Neural progenitor cell (in vitro differentiated cells): ENCODE results near the gene SLIT1. TPM values are rescaled to one million over a fixed set of nuclear protein-coding genes. Genes with fewer than 3 reads are reported as not detected.
A peak's percentile ranks its signal among the peaks of the same experiment; 100 is the strongest.

Experiments used
- DNase-seq: peaks from one replicate; pipeline ENCODE4 v3.0.0-alpha.2; 2016; ENCODE audit warnings: low spot score
- H2AFZ ChIP-seq: fragments of 200-600 bp; sonication (generic); replicated peaks from 2 replicates; pipeline ENCODE4 v1.6.1; 2016; ENCODE audit warnings: antibody characterized with exemption
- H3F3A ChIP-seq: fragments of 200-600 bp; sonication (generic); 2 replicates; pipeline ENCODE4 v1.6.1; 2016; ENCODE audit warnings: antibody characterized with exemption, low read depth
- H3K27ac ChIP-seq: fragments of 200-600 bp; sonication (generic); 2 replicates; pipeline ENCODE4 v1.5.1; 2016; ENCODE audit warnings: mild to moderate bottlenecking
- H3K27me3 ChIP-seq: fragments of 200-600 bp; sonication (generic); 2 replicates; pipeline ENCODE4 v1.6.1; 2016; ENCODE audit warnings: mild to moderate bottlenecking, moderate library complexity
- H3K36me3 ChIP-seq: fragments of 200-600 bp; sonication (generic); 2 replicates; pipeline ENCODE4 v1.5.1; 2016
- H3K4me1 ChIP-seq: fragments of 200-600 bp; sonication (generic); 2 replicates; pipeline ENCODE4 v1.6.1; 2016; ENCODE audit warnings: mixed run types
- H3K4me2 ChIP-seq: fragments of 200-600 bp; sonication (generic); 2 replicates; pipeline ENCODE4 v1.6.1; 2016
- H3K4me3 ChIP-seq: fragments of 200-600 bp; sonication (generic); 2 replicates; pipeline ENCODE4 v1.5.1; 2016
- H3K79me2 ChIP-seq: fragments of 200-600 bp; sonication (generic); 2 replicates; pipeline ENCODE4 v1.6.1; 2016; ENCODE audit warnings: low read depth
- H3K9ac ChIP-seq: fragments of 200-600 bp; sonication (generic); 2 replicates; pipeline ENCODE4 v1.6.1; 2016
- H3K9me3 ChIP-seq: fragments of 200-600 bp; sonication (generic); 2 replicates; pipeline ENCODE4 v1.5.1; 2016; ENCODE audit warnings: low read depth
- H4K20me1 ChIP-seq: fragments of 200-600 bp; sonication (generic); 2 replicates; pipeline ENCODE4 v1.6.1; 2016; ENCODE audit warnings: low read depth
- H3K27ac Mint-ChIP-seq: 3 replicates; pipeline ENCODE4 v1.8.0; 2021; ENCODE audit warnings: mixed read lengths
- H3K27me3 Mint-ChIP-seq: 2 replicates; pipeline ENCODE4 v1.8.0; 2022; ENCODE audit warnings: low read depth, mild to moderate bottlenecking, inconsistent platforms, moderate library complexity, mixed read lengths; ENCODE audit not compliant: insufficient read depth
- H3K36me3 Mint-ChIP-seq: 3 replicates; pipeline ENCODE4 v1.8.0; 2021; ENCODE audit warnings: mixed read lengths
- H3K4me1 Mint-ChIP-seq: 3 replicates; pipeline ENCODE4 v1.8.0; 2021; ENCODE audit warnings: mixed read lengths
- H3K4me3 Mint-ChIP-seq: 3 replicates; pipeline ENCODE4 v1.8.0; 2021; ENCODE audit warnings: mild to moderate bottlenecking, moderate library complexity, mixed read lengths
- H3K9me3 Mint-ChIP-seq: 3 replicates; pipeline ENCODE4 v1.8.0; 2020; ENCODE audit warnings: mixed read lengths
- EZH2 ChIP-seq: fragments of 200-600 bp; sonication (generic); IDR thresholded peaks from 2 replicates; pipeline ENCODE4 v1.6.1; 2017; ENCODE audit warnings: antibody characterized with exemption, mild to moderate bottlenecking, moderate library complexity
- EZH2phosphoT487 ChIP-seq: fragments of 200-600 bp; sonication (generic); IDR thresholded peaks from 2 replicates; pipeline ENCODE4 v1.6.1; 2017; ENCODE audit warnings: antibody characterized with exemption
- total RNA-seq: library from RNA; depleted of rRNA; stranded (reverse); fragments of >200 nt; gene quantifications from 2 replicates; pipeline ENCODE4 v1.2.3, GENCODE V29; 2015; ENCODE audit warnings: low replicate concordance
- TF ChIP-seq, protein P1 (sequence below): fragments of 200-600 bp; sonication (generic); IDR thresholded peaks from 2 replicates; pipeline ENCODE4 v1.5.1; 2017; ENCODE audit warnings: antibody characterized with exemption, mild to moderate bottlenecking

SLIT1 gene
- total RNA-seq, 1 donor from 2014 or later: 0.92 TPM

DNA sequence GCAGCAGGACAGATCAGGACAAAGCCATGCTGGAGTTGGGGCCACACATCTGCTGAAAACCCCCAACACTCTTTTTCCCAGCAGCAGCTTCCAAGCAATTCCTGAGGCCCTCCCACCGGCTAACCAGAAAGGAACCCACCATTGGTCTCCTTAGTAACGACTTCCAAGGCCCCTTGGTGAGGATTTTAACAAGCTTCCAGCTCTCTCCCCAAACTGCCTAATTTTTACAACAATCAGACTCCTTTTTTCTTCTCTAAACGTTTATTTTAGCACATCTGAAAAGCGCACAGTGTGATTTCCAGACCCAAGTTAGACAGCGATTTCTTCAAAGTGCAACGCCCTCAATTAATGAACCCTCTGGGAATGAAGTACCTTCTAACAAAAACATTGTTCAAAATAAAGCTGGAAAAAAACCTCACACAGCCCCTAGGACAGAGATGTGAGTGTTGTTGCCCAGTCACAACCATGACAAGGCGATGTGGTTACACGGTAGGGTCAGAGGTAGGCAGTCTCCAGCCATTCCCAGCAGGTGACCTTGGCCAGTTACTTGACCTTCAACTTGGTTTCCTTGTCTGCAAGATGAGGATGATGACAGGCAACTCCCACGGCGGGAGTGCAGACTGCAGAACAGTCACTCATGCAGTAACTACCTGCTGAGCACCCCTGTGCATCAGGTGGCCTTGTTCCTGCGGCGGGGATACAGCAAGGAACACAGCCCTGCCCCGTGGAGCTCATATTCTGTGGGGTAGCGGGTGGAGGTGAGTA, 82.3 kb downstream of the SLIT1 start:
- Mint-ChIP-seq H3K36me3 (no peaks in the 10 kb centered on the region), H3K27me3 (peaks cover 43% of the 10 kb centered on the region), H3K4me1 (peaks cover 40% of the 10 kb centered on the region), H3K4me3 (peak overlapping the region; percentile 4), H3K9me3 (peaks cover 6% of the 10 kb centered on the region), H3K27ac (peak overlapping the region; percentile 10)
- H2AFZ ChIP-seq: no peak overlapping the region
- no peaks in the 10 kb centered on the region for H3K79me2 ChIP-seq
- H3K27ac ChIP-seq: no peak overlapping the region
- H3K4me3 ChIP-seq: peak overlapping the region; percentile 19
- peaks cover 14% of the 10 kb centered on the region for H3K4me1 ChIP-seq
- H3K27me3 ChIP-seq: no peaks in the 10 kb centered on the region
- no peak overlapping the region for H3K9ac ChIP-seq
- H3F3A ChIP-seq: peaks cover 5% of the 10 kb centered on the region
- DNase-seq: no peak
- H3K4me2 ChIP-seq: peak overlapping the region; percentile 61
- TF ChIP-seq, protein P1, sequence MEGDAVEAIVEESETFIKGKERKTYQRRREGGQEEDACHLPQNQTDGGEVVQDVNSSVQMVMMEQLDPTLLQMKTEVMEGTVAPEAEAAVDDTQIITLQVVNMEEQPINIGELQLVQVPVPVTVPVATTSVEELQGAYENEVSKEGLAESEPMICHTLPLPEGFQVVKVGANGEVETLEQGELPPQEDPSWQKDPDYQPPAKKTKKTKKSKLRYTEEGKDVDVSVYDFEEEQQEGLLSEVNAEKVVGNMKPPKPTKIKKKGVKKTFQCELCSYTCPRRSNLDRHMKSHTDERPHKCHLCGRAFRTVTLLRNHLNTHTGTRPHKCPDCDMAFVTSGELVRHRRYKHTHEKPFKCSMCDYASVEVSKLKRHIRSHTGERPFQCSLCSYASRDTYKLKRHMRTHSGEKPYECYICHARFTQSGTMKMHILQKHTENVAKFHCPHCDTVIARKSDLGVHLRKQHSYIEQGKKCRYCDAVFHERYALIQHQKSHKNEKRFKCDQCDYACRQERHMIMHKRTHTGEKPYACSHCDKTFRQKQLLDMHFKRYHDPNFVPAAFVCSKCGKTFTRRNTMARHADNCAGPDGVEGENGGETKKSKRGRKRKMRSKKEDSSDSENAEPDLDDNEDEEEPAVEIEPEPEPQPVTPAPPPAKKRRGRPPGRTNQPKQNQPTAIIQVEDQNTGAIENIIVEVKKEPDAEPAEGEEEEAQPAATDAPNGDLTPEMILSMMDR: no peak
- TF ChIP-seq EZH2 (no peak), EZH2phosphoT487 (no peak)
- no peaks in the 10 kb centered on the region for H3K36me3 ChIP-seq
- no peaks in the 10 kb centered on the region for H3K9me3 ChIP-seq
- H4K20me1 ChIP-seq: no peaks in the 10 kb centered on the region

DNA sequence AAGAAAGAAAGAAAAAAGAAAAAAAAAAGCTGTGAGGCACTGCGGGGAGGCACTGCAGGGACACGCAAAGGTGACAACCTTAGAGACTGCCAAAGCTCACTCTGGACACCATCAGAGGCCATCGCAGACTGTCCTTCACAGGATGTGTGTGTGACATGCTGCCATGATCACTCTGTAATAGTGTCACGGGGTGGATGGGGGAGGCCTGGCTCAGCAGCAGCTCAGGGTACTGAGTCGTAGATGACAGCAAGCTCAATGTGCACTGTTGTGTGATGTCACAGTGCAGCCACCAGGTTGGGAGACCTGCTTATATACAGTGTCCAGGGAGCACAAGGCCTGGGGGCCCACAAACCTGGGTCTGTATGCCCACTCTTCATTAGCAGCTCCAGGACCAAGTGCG, 83.3 kb downstream of the SLIT1 start:
- TF ChIP-seq EZH2phosphoT487 (no peak), EZH2 (no peak)
- TF ChIP-seq, protein P1: no peak
- Histone ChIP-seq H3K27me3 (no peaks in the 10 kb centered on the region), H3K4me1 (peaks cover 14% of the 10 kb centered on the region), H3K27ac (no peak overlapping the region), H2AFZ (no peak overlapping the region), H3K9ac (no peak overlapping the region), H3K4me3 (no peak overlapping the region), H3F3A (peaks cover 5% of the 10 kb centered on the region), H4K20me1 (no peaks in the 10 kb centered on the region), H3K79me2 (no peaks in the 10 kb centered on the region), H3K36me3 (no peaks in the 10 kb centered on the region), H3K9me3 (no peaks in the 10 kb centered on the region), H3K4me2 (no peak overlapping the region)
- peaks cover 6% of the 10 kb centered on the region for H3K9me3 Mint-ChIP-seq
- H3K4me1 Mint-ChIP-seq: peaks cover 44% of the 10 kb centered on the region
- H3K36me3 Mint-ChIP-seq: no peaks in the 10 kb centered on the region
- no peak overlapping the region for H3K27ac Mint-ChIP-seq
- no peak for DNase-seq
- peaks cover 49% of the 10 kb centered on the region for H3K27me3 Mint-ChIP-seq
- no peak overlapping the region for H3K4me3 Mint-ChIP-seq

DNA sequence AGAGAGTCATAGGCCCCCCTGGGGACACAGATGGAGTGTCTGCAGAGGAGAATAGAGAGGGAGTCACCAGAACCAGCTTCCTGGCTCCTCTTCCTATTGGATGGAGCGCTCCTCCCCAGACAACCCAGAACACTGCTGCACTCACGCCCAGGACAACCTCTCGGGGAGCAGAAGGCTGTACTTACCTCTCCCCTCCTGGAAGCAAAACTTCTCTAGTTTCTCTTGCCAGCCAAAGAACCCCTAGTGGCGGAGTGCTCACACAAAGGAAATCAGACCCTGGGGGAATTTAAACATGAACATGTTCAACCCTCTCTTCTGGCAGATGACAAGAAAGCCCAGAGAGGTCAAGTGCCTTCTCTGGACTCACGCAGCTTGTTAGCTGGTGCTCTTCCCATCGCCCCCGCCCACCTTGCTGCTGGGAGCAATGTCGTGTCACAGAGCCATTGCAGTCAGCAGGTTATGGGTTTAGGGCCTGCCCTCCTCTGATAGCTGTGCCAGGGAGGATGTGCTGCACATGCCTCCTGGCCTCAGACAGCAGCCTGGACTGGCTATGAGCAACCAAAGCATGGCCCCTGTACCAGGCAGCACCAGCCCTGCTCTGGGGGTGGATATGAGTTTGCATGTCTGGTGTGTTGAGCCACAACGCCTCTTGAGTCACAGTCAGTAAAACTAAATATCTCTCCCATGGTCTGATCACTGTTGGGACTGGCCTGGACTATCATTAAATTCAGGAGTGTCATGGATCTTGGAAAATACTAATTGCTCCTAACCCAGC, 84.4 kb downstream of the SLIT1 start:
- no peaks in the 10 kb centered on the region for H3K36me3 ChIP-seq
- no peak for DNase-seq
- H3K9me3 ChIP-seq: no peaks in the 10 kb centered on the region
- H3F3A ChIP-seq: peaks cover 14% of the 10 kb centered on the region
- H3K4me1 ChIP-seq: peaks cover 25% of the 10 kb centered on the region
- H3K4me2 ChIP-seq: no peak overlapping the region
- Mint-ChIP-seq H3K4me3 (no peak overlapping the region), H3K36me3 (no peaks in the 10 kb centered on the region), H3K27me3 (peaks cover 52% of the 10 kb centered on the region), H3K4me1 (peaks cover 55% of the 10 kb centered on the region), H3K27ac (no peak overlapping the region), H3K9me3 (peaks cover 6% of the 10 kb centered on the region)
- H3K4me3 ChIP-seq: no peak overlapping the region
- no peak overlapping the region for H3K27ac ChIP-seq
- H3K9ac ChIP-seq: no peak overlapping the region
- peaks cover 8% of the 10 kb centered on the region for H4K20me1 ChIP-seq
- H3K79me2 ChIP-seq: no peaks in the 10 kb centered on the region
- TF ChIP-seq EZH2phosphoT487: no peak
- TF ChIP-seq, protein P1: peak; percentile 22
- TF ChIP-seq EZH2: no peak
- H3K27me3 ChIP-seq: no peaks in the 10 kb centered on the region
- H2AFZ ChIP-seq: no peak overlapping the region
